Esophagus muscularis mucosa (tissue), 4 donors: ENCODE results near the gene SPOCK1. TPM values are rescaled to one million over a fixed set of nuclear protein-coding genes. Genes with fewer than 3 reads are reported as not detected.
"Not testable (repeated sequence)": the region's sequence is repeated elsewhere in the genome, so short reads cannot be mapped to it uniquely, and the experiment has no call there.

ENCODE experiments used
- DNase-seq: peaks from one replicate; pipeline ENCODE4 v3.0.0-alpha.2; 2017; ENCODE audit errors: extremely low spot score
- H3K27ac ChIP-seq, 4 donors: fragments of 200-600 bp; sonication (generic); replicated peaks in 1 of 4; 1 replicate in 3 of 4; 2 replicates in 1 of 4; pipeline ENCODE4 v1.5.1; 2016 to 2019; ENCODE audit warnings: mild to moderate bottlenecking in 1 of 4
- H3K27me3 ChIP-seq, 4 donors: fragments of 200-600 bp; sonication (generic); one replicate each; pipeline versions ENCODE4 v1.5.1 to v1.6.0; 2016 to 2019
- H3K36me3 ChIP-seq, 4 donors: fragments of 200-600 bp; sonication (generic); one replicate each; pipeline ENCODE4 v1.5.1; 2016 to 2019
- H3K4me1 ChIP-seq, 4 donors: fragments of 200-600 bp; sonication (generic); one replicate each; pipeline ENCODE4 v1.5.1; 2016 to 2019
- H3K4me3 ChIP-seq, 4 donors: fragments of 200-600 bp; sonication (generic); 1 replicate in 2 of 4; 2 replicates in 2 of 4; pipeline ENCODE4 v1.5.1; 2016 to 2019; ENCODE audit warnings: mild to moderate bottlenecking in 4 of 4, moderate library complexity in 1 of 4
- H3K9me3 ChIP-seq, 4 donors: fragments of 200-600 bp; sonication (generic); 1 replicate in 3 of 4; 2 replicates in 1 of 4; pipeline ENCODE4 v1.5.1; 2016 to 2019
- CTCF ChIP-seq, 3 experiments: fragments of 200-600 bp in 2 of 3; fragments of 450-650 bp in 1 of 3; sonication (generic) in 2 of 3; IDR thresholded peaks; one replicate each; pipeline ENCODE4 v1.5.1; 2017 to 2019; ENCODE audit warnings: antibody characterized with exemption in 3 of 3, mild to moderate bottlenecking in 2 of 3, moderate library complexity in 1 of 3
- EP300 ChIP-seq: sonication (generic); formaldehyde crosslinking; IDR thresholded peaks from one replicate; pipeline ENCODE4 v1.6.1; 2017; ENCODE audit warnings: antibody characterized with exemption
- POLR2A ChIP-seq: fragments of 450-650 bp; IDR thresholded peaks from one replicate; pipeline ENCODE4 v1.6.1; 2017; ENCODE audit warnings: antibody characterized with exemption, moderate library complexity, mild to moderate bottlenecking, low read depth
- POLR2AphosphoS5 ChIP-seq, 2 donors: sonication (generic); formaldehyde crosslinking; IDR thresholded peaks; one replicate each; pipeline ENCODE4 v1.6.1; 2017; ENCODE audit warnings: antibody characterized with exemption in 2 of 2
- WGBS: methylation state at CpG from one replicate; pipeline ENCODE4 v1.1.5; 2018; 5-methylcytosine and 5-hydroxymethylcytosine counted together
- intact Hi-C: fragments of 100-400 bp; cut with DNase I; formaldehyde crosslinking; loops from one replicate; pipeline ENCODE4 v1.15.1; 2023
- total RNA-seq, 4 donors: library from RNA; depleted of rRNA; stranded (reverse); fragments of >200 nt; gene quantifications; one replicate each; pipeline versions ENCODE4 v1.1.0 to v1.2.1, GENCODE V29; 2016

SPOCK1 gene
- total RNA-seq, 4 donors from 2014 or later: 39.0 to 52.4 (median 45.6) TPM

GRCh38 chr5:137393196-137393993 is 105.7 kb downstream of the SPOCK1 start:
- no peak overlapping the region for H3K27ac ChIP-seq
- WGBS: 69% methylated on average over 1 of the region's 1 CpG
- H3K36me3 ChIP-seq: no peaks in the 10 kb centered on the region
- H3K4me1 ChIP-seq: peaks cover 0 to 11% (median 9%) of the 10 kb centered on the region in 4 donors
- no peaks in the 10 kb centered on the region for H3K27me3 ChIP-seq
- intact Hi-C loops: no loop called here
- no peak overlapping the region for H3K4me3 ChIP-seq
- no peaks in the 10 kb centered on the region for H3K9me3 ChIP-seq
- DNase-seq: no peak
- TF ChIP-seq EP300 (no peak), POLR2A (no peak), POLR2AphosphoS5 (IDR thresholded peaks at IDR 0.05) (no peak), CTCF (IDR thresholded peaks at IDR 0.05) (no peak)

- peaks cover 0 to 11% (median 9%) of the 10 kb centered on the region in 4 donors for H3K4me1 ChIP-seq
- no peaks in the 10 kb centered on the region for H3K27me3 ChIP-seq
- 94% methylated on average over 4 of the region's 4 CpGs for WGBS
- H3K4me3 ChIP-seq: no peak overlapping the region
- no peak for TF ChIP-seq POLR2AphosphoS5 (IDR thresholded peaks at IDR 0.05)
- no peak for TF ChIP-seq EP300
- TF ChIP-seq CTCF (IDR thresholded peaks at IDR 0.05): no peak
- TF ChIP-seq POLR2A: no peak
- H3K27ac ChIP-seq: no peak overlapping the region
- intact Hi-C loops: no loop called here
- no peaks in the 10 kb centered on the region for H3K36me3 ChIP-seq
- no peak for DNase-seq
- no peaks in the 10 kb centered on the region for H3K9me3 ChIP-seq
Observed at GRCh38 chr5:137392261-137392660, 106.9 kb downstream of the SPOCK1 start.

- H3K27me3 ChIP-seq, H3K27ac ChIP-seq, DNase-seq, intact Hi-C loops, H3K9me3 ChIP-seq, H3K4me3 ChIP-seq, H3K36me3 ChIP-seq: not testable (repeated sequence)
- WGBS: 93% methylated on average over 7 of the region's 7 CpGs
- peaks cover 0 to 11% (median 9%) of the 10 kb centered on the region in 4 donors for H3K4me1 ChIP-seq
Observed at GRCh38 chr5:137391044-137391443, 108.1 kb downstream of the SPOCK1 start.

GRCh38 chr5:137389042-137389441 is 110.1 kb downstream of the SPOCK1 start:
- TF ChIP-seq POLR2A: no peak
- no peak for TF ChIP-seq CTCF (IDR thresholded peaks at IDR 0.05)
- no peak for TF ChIP-seq EP300
- TF ChIP-seq POLR2AphosphoS5 (IDR thresholded peaks at IDR 0.05): peak; percentile 39 to 42
- H3K4me1 ChIP-seq: no peaks in the 10 kb centered on the region

GRCh38 chr5:137385064-137385463 is 114.1 kb downstream of the SPOCK1 start:
- Histone ChIP-seq H3K4me1 (no peaks in the 10 kb centered on the region), H3K4me3 (no peak overlapping the region), H3K36me3 (no peaks in the 10 kb centered on the region), H3K27ac (no peak overlapping the region), H3K27me3 (no peaks in the 10 kb centered on the region), H3K9me3 (peaks cover 0 to 19% (median 3%) of the 10 kb centered on the region in 4 donors)
- intact Hi-C loops: no loop called here
- no peak for DNase-seq
- WGBS: 91% methylated on average over 1 of the region's 1 CpG
- TF ChIP-seq EP300 (no peak), CTCF (IDR thresholded peaks at IDR 0.05) (no peak), POLR2A (no peak)

More at GRCh38 chr5:137389042-137389441, 110.1 kb downstream of the SPOCK1 start:
- WGBS: 25% methylated on average over 1 of the region's 1 CpG
- DNase-seq: no peak
- H3K36me3 ChIP-seq: no peaks in the 10 kb centered on the region
- H3K27me3 ChIP-seq: no peaks in the 10 kb centered on the region
- intact Hi-C loops: no loop called here
- no peak overlapping the region for H3K27ac ChIP-seq
- no peak overlapping the region for H3K4me3 ChIP-seq
- peaks cover 0 to 12% (median 0%) of the 10 kb centered on the region in 4 donors for H3K9me3 ChIP-seq
